ENCODE measurements around the gene HNRNPC. TPM values are rescaled to one million over a fixed set of nuclear protein-coding genes. Genes with fewer than 3 reads are reported as not detected.
A peak's percentile ranks its signal among the peaks of the same experiment; 100 is the strongest.

The HNRNPC gene
- total and polyA plus RNA-seq, 9 of the 15 experiments (the other 6 are each of a cell fraction or from before 2014, with no cell fraction given), result 679 to 1,557 (median 1,191) TPM

DNA sequence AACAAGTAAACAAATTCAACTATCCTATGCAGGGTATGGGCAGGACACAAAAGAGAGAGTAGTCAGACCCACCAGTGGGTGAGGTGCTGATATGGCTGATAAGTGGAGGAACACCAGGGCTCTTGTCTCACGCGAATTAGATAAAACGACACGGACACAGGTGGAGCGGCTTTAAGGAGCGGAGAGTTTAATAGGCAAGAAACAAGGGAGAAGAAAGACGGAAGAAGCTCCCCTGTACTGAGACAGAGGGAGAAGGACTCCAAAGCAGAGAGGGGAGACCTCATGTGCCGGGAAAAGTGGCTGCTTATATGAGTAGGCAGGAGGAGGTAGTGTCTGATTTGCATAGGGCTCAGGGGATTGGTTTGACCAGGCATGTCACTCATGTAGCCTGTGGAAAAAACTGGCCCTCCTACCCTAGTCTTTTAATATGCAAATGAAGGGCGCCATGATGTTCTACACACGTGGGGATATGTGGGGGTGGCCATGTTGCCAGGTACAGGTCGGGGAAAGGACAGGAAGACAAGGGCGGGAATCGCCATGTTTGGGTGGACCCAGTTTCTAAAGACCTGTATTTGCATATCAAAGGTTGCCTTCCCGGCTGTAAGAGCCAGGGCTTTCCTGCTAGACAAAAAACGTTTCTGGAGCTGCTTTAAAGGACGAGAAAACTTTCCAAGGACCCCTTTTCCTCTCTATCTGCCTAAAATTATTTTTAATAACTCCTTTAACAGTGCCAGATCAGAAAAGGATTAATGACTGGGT, 39.4 kb upstream of the HNRNPC start (continued):
- TF ChIP-seq, protein P1, sequence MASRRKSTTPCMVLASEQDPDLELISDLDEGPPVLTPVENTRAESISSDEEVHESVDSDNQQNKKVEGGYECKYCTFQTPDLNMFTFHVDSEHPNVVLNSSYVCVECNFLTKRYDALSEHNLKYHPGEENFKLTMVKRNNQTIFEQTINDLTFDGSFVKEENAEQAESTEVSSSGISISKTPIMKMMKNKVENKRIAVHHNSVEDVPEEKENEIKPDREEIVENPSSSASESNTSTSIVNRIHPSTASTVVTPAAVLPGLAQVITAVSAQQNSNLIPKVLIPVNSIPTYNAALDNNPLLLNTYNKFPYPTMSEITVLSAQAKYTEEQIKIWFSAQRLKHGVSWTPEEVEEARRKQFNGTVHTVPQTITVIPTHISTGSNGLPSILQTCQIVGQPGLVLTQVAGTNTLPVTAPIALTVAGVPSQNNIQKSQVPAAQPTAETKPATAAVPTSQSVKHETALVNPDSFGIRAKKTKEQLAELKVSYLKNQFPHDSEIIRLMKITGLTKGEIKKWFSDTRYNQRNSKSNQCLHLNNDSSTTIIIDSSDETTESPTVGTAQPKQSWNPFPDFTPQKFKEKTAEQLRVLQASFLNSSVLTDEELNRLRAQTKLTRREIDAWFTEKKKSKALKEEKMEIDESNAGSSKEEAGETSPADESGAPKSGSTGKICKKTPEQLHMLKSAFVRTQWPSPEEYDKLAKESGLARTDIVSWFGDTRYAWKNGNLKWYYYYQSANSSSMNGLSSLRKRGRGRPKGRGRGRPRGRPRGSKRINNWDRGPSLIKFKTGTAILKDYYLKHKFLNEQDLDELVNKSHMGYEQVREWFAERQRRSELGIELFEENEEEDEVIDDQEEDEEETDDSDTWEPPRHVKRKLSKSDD (conservative IDR thresholded peaks at IDR 0.05; ENCODE audit: low read length), result no peak
- TF ChIP-seq TAF9B (IDR thresholded peaks at IDR 0.05; ENCODE audit: partially characterized antibody) (peak; percentile 51), ASH1L (IDR thresholded peaks at IDR 0.05; ENCODE audit: borderline replicate concordance, low read depth, partially characterized antibody) (no peak), FOS (IDR thresholded peaks at IDR 0.05; ENCODE audit: extremely low read depth, insufficient read length) (no peak), PML (IDR thresholded peaks at IDR 0.05; ENCODE audit: low read length) (0 out of 2 replicates have a peak, but pooled peaks have one; percentile 46), C11orf30 (IDR thresholded peaks at IDR 0.05; ENCODE audit: low read depth) (no peak), TAF1 (IDR thresholded peaks at IDR 0.05; ENCODE audit: control insufficient read depth, extremely low read depth, insufficient read depth, low read length, severe bottlenecking) (peak; percentile 24), PTTG1 (tag; IDR thresholded peaks at IDR 0.05; ENCODE audit: low read depth) (no peak), ZNF23 (CRISPR knock-in tag; IDR thresholded peaks at IDR 0.05) (no peak), HNRNPUL1 (IDR thresholded peaks at IDR 0.05; ENCODE audit: low read length) (no peak), CHD1 (IDR thresholded peaks at IDR 0.05; ENCODE audit: low read length) (no peak), MTA3 (IDR thresholded peaks at IDR 0.05; ENCODE audit: borderline replicate concordance) (0 out of 2 replicates have a peak, but pooled peaks have one; percentile 59), STAT5B (CRISPR knock-in tag; IDR thresholded peaks at IDR 0.05) (no peak), NR3C1 (CRISPR knock-in tag; IDR thresholded peaks at IDR 0.05) (no peak), MYBL2 (IDR thresholded peaks at IDR 0.05; ENCODE audit: low read depth) (no peak), MYBL2 (CRISPR knock-in tag; IDR thresholded peaks at IDR 0.05; ENCODE audit: borderline replicate concordance) (no peak), PCBP2 (IDR thresholded peaks at IDR 0.05; ENCODE audit: low read depth, low read length, poor library complexity, severe bottlenecking) (no peak), NCOA4 (IDR thresholded peaks at IDR 0.05; ENCODE audit: partially characterized antibody) (no peak)
- TF ChIP-seq, protein P2, sequence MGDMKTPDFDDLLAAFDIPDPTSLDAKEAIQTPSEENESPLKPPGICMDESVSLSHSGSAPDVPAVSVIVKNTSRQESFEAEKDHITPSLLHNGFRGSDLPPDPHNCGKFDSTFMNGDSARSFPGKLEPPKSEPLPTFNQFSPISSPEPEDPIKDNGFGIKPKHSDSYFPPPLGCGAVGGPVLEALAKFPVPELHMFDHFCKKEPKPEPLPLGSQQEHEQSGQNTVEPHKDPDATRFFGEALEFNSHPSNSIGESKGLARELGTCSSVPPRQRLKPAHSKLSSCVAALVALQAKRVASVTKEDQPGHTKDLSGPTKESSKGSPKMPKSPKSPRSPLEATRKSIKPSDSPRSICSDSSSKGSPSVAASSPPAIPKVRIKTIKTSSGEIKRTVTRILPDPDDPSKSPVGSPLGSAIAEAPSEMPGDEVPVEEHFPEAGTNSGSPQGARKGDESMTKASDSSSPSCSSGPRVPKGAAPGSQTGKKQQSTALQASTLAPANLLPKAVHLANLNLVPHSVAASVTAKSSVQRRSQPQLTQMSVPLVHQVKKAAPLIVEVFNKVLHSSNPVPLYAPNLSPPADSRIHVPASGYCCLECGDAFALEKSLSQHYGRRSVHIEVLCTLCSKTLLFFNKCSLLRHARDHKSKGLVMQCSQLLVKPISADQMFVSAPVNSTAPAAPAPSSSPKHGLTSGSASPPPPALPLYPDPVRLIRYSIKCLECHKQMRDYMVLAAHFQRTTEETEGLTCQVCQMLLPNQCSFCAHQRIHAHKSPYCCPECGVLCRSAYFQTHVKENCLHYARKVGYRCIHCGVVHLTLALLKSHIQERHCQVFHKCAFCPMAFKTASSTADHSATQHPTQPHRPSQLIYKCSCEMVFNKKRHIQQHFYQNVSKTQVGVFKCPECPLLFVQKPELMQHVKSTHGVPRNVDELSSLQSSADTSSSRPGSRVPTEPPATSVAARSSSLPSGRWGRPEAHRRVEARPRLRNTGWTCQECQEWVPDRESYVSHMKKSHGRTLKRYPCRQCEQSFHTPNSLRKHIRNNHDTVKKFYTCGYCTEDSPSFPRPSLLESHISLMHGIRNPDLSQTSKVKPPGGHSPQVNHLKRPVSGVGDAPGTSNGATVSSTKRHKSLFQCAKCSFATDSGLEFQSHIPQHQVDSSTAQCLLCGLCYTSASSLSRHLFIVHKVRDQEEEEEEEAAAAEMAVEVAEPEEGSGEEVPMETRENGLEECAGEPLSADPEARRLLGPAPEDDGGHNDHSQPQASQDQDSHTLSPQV (IDR thresholded peaks at IDR 0.05), result no peak
